WI38 (cell line): ENCODE results near the gene GPR35.

ENCODE experiments used
- H3K4me3 ChIP-seq: 2 replicates; pipeline ENCODE4 v1.5.1; 2011; ENCODE audit warnings: low read depth, mild to moderate bottlenecking, control low read depth, low read length
- CTCF ChIP-seq: IDR thresholded peaks from 2 replicates; pipeline ENCODE4 v1.5.1; 2012; ENCODE audit warnings: low read depth, mild to moderate bottlenecking, control low read depth, low read length

GPR35 gene

GRCh38 chr2:240585681-240586197 is 39.5 kb upstream of the GPR35 start:
- H3K4me3 ChIP-seq, result peak overlapping the region; percentile 99
- TF ChIP-seq CTCF, result no peak

- H3K4me3 ChIP-seq, result peak within 1 kb of the TSS; percentile 99
- no peak for TF ChIP-seq CTCF
Observed at GRCh38 chr2:240586198-240586918, 38.9 kb upstream of the GPR35 start, which contains the start of gene CAPN10. Gene CAPN10, plus strand, starts transcription at chr2:240586734. Its CDS starts 178 bp downstream, at chr2:240586912.

- H3K4me3 ChIP-seq, result peak overlapping the region; percentile 99
- TF ChIP-seq CTCF, result no peak
Observed at GRCh38 chr2:240586919-240587800, 38.1 kb upstream of the GPR35 start.

GRCh38 chr2:240588006-240588655 is 37.1 kb upstream of the GPR35 start:
- TF ChIP-seq CTCF, result no peak

GRCh38 chr2:240588669-240589068 is 36.6 kb upstream of the GPR35 start:
- no peak for TF ChIP-seq CTCF
- no peak overlapping the region for H3K4me3 ChIP-seq

More at GRCh38 chr2:240588006-240588655, 37.1 kb upstream of the GPR35 start:
- peak overlapping the region; percentile 99 for H3K4me3 ChIP-seq

- no peak overlapping the region for H3K4me3 ChIP-seq
- TF ChIP-seq CTCF, result no peak
Observed at GRCh38 chr2:240589375-240589774, 35.9 kb upstream of the GPR35 start.
